PC-9 (cell line): Measurements from ENCODE around the gene TREH. TPM values are rescaled to one million over a fixed set of nuclear protein-coding genes. Genes with fewer than 3 reads are reported as not detected.

Source experiments
- BruUV-seq: library from RNA; stranded (reverse); fragments of 400-500 nt; replicated peaks from 2 replicates; lab custom pipeline; 2021; lab: Mats Ljungman, UMichigan
- CTCF ChIA-PET: fragments of 300-600 bp; sonication (Branson Sonifier 250); formaldehyde crosslinking; loops from one replicate; lab custom pipeline; 2022; ENCODE audit warnings: antibody characterized with exemption; lab: Charles Lee
- POLR2A ChIA-PET: fragments of 300-600 bp; sonication (Branson Sonifier 250); formaldehyde crosslinking; loops from one replicate; lab custom pipeline; 2022; ENCODE audit warnings: antibody characterized with exemption; ENCODE audit not compliant: unreplicated experiment; lab: Charles Lee
- DNase-seq, 2 experiments: peaks; one replicate each; pipeline versions ENCODE4 v3.0.0 to v3.0.0-alpha.2; 2015 to 2022; ENCODE audit warnings: mixed read lengths in 1 of 2
- H2AFZ ChIP-seq: fragments of 200-600 bp; sonication (generic); 2 replicates; pipeline ENCODE4 v1.8.1; 2017; ENCODE audit warnings: antibody characterized with exemption
- H3F3A ChIP-seq: fragments of 200-600 bp; sonication (generic); 2 replicates; pipeline ENCODE4 v1.8.1; 2017; ENCODE audit warnings: antibody characterized with exemption, mild to moderate bottlenecking, low read depth; ENCODE audit not compliant: insufficient read depth
- H3K27ac ChIP-seq: fragments of 200-600 bp; sonication (generic); 2 replicates; pipeline ENCODE4 v1.6.1; 2016; ENCODE audit warnings: mixed run types
- H3K27me3 ChIP-seq: fragments of 200-600 bp; sonication (generic); 2 replicates; pipeline ENCODE4 v1.6.1; 2016; ENCODE audit warnings: low read depth, mixed run types; ENCODE audit not compliant: insufficient read depth
- H3K36me3 ChIP-seq: fragments of 200-600 bp; sonication (generic); 2 replicates; pipeline ENCODE4 v1.6.1; 2016; ENCODE audit warnings: low read depth, mixed run types
- H3K4me1 ChIP-seq: fragments of 200-600 bp; sonication (generic); replicated peaks from 2 replicates; pipeline ENCODE4 v1.6.1; 2016; ENCODE audit warnings: mixed run types; ENCODE audit not compliant: insufficient read depth
- H3K4me2 ChIP-seq: fragments of 200-600 bp; sonication (generic); 2 replicates; pipeline ENCODE4 v1.6.1; 2017; ENCODE audit warnings: mixed run types
- H3K4me3 ChIP-seq: fragments of 200-600 bp; sonication (generic); 2 replicates; pipeline ENCODE4 v1.6.1; 2016; ENCODE audit warnings: mixed run types
- H3K79me2 ChIP-seq: fragments of 200-600 bp; sonication (generic); 2 replicates; pipeline ENCODE4 v1.6.1; 2017; ENCODE audit warnings: low read depth, mixed run types
- H3K9me2 ChIP-seq: fragments of 200-600 bp; sonication (generic); 2 replicates; pipeline ENCODE4 v1.8.1; 2017; ENCODE audit warnings: mild to moderate bottlenecking; ENCODE audit not compliant: insufficient read depth
- H3K9me3 ChIP-seq: fragments of 200-600 bp; sonication (generic); 2 replicates; pipeline ENCODE4 v1.8.1; 2016; ENCODE audit warnings: low read depth; ENCODE audit not compliant: insufficient read depth
- H4K20me1 ChIP-seq: fragments of 200-600 bp; sonication (generic); 2 replicates; pipeline ENCODE4 v1.8.1; 2017; ENCODE audit not compliant: insufficient read depth
- CTCF ChIP-seq: fragments of 200-600 bp; sonication (generic); conservative IDR thresholded peaks from 2 replicates; pipeline ENCODE4 v1.6.1; 2017; ENCODE audit warnings: mixed run types, antibody characterized with exemption, mild to moderate bottlenecking, moderate library complexity
- EZH2 ChIP-seq: fragments of 200-600 bp; sonication (generic); IDR thresholded peaks from 2 replicates; pipeline ENCODE4 v1.8.0; 2017; ENCODE audit warnings: antibody characterized with exemption, low read depth
- intact Hi-C: fragments of 100-400 bp; cut with micrococcal nuclease; formaldehyde crosslinking; loops from one replicate; pipeline ENCODE4 v1.10.0; 2022; ENCODE audit not compliant: unreplicated experiment
- total RNA-seq: library from RNA; stranded (reverse); gene quantifications from 2 replicates; pipeline ENCODE4 v1.2.3, GENCODE V29; 2021

Gene TREH
- total RNA-seq, 1 experiment from 2014 or later, result not detected

GRCh38 chr11:118697346-118697745 lies 17.9 kb upstream of the TREH start:
- CTCF ChIA-PET, result interaction anchor here (0.7 kb wide), 1 partner anchor 113 kb away, joined by 5 read pairs; no protein-coding TSS in a partner anchor

GRCh38 chr11:118696673-118697226 lies 17.3 kb upstream of the TREH start:
- peak in 1 of 2 experiments; percentile 12 for DNase-seq
- intact Hi-C loops, result no loop called here
- Histone ChIP-seq H3K27me3 (no peaks in the 10 kb centered on the region), H3K27ac (no peak overlapping the region), H3K4me1 (peaks cover 3% of the 10 kb centered on the region; the same call in 1 of the 2 replicates), H3K79me2 (no peaks in the 10 kb centered on the region), H3K4me2 (no peak overlapping the region), H3K36me3 (no peaks in the 10 kb centered on the region), H3F3A (peaks cover 11% of the 10 kb centered on the region), H3K4me3 (no peak overlapping the region), H3K9me2 (no peaks in the 10 kb centered on the region), H2AFZ (no peak overlapping the region), H4K20me1 (no peaks in the 10 kb centered on the region), H3K9me3 (0 out of 2 replicates have a peak, but pooled peaks cover 3% of the 10 kb centered on the region)
- POLR2A ChIA-PET, result no interaction called here
- BruUV-seq, result no TSS peak
- no peak for TF ChIP-seq CTCF
- TF ChIP-seq EZH2, result no peak
- CTCF ChIA-PET, result no interaction called here

More at GRCh38 chr11:118697346-118697745, 17.9 kb upstream of the TREH start:
- no peak for DNase-seq
- no peak overlapping the region for H2AFZ ChIP-seq
- no TSS peak for BruUV-seq
- H4K20me1 ChIP-seq, result no peaks in the 10 kb centered on the region
- H3K79me2 ChIP-seq, result no peaks in the 10 kb centered on the region
- intact Hi-C loops, result no loop called here
- H3K4me3 ChIP-seq, result no peak overlapping the region
- peaks cover 11% of the 10 kb centered on the region for H3F3A ChIP-seq
- H3K36me3 ChIP-seq, result no peaks in the 10 kb centered on the region
- no peak for TF ChIP-seq CTCF
- TF ChIP-seq EZH2, result no peak
- H3K27me3 ChIP-seq, result no peaks in the 10 kb centered on the region
- no peak overlapping the region for H3K27ac ChIP-seq
- H3K9me2 ChIP-seq, result no peaks in the 10 kb centered on the region
- H3K4me2 ChIP-seq, result no peak overlapping the region
- H3K9me3 ChIP-seq, result 0 out of 2 replicates have a peak, but pooled peaks cover 3% of the 10 kb centered on the region
- POLR2A ChIA-PET, result no interaction called here
- H3K4me1 ChIP-seq, result peaks cover 3% of the 10 kb centered on the region; the same call in 1 of the 2 replicates

- Histone ChIP-seq H3F3A (peaks cover 11% of the 10 kb centered on the region), H3K9me3 (0 out of 2 replicates have a peak, but pooled peaks cover 3% of the 10 kb centered on the region), H3K27ac (no peak overlapping the region), H2AFZ (no peak overlapping the region), H3K4me1 (peaks cover 8% of the 10 kb centered on the region; the same call in 1 of the 2 replicates), H3K36me3 (no peaks in the 10 kb centered on the region), H3K27me3 (no peaks in the 10 kb centered on the region), H3K9me2 (no peaks in the 10 kb centered on the region), H3K4me2 (no peak overlapping the region), H3K4me3 (no peak overlapping the region), H3K79me2 (no peaks in the 10 kb centered on the region), H4K20me1 (no peaks in the 10 kb centered on the region)
- TF ChIP-seq EZH2 (no peak), CTCF (no peak)
- BruUV-seq, result no TSS peak
- DNase-seq, result peak in 1 of 2 experiments; percentile 28
- POLR2A ChIA-PET, result no interaction called here
- intact Hi-C loops, result loop anchor here (5.0 kb wide), 1 partner anchor 63 kb away; no protein-coding TSS in a partner anchor
- CTCF ChIA-PET, result no interaction called here
Measured at GRCh38 chr11:118694771-118695170, 15.3 kb upstream of the TREH start.
